ENCODE data around the gene SLC4A1AP. TPM values are rescaled to one million over a fixed set of nuclear protein-coding genes. Genes with fewer than 3 reads are reported as not detected.

SLC4A1AP gene
- total and polyA plus RNA-seq, 2 donors from 2014 or later, result 19.1 to 20.9 TPM

GRCh38 chr2:27710640-27711430 is 47.1 kb downstream of the SLC4A1AP start:
- H3K9ac ChIP-seq (ENCODE audit: low read length in 3 of 3), result no peak overlapping the region
- no peak overlapping the region for H3K4me3 ChIP-seq (ENCODE audit: low read length in 3 of 3)
- intact Hi-C loops (cut with DNase I), result no loop called here
- peaks cover 0 to 9% (median 2%) of the 10 kb centered on the region in 3 donors for H3K4me1 ChIP-seq (ENCODE audit: control insufficient read depth in 2 of 3, insufficient read depth in 2 of 3, low read depth in 1 of 3, low read length in 3 of 3)
- no peak overlapping the region for H3K27ac ChIP-seq (ENCODE audit: low read depth in 2 of 2, low read length in 2 of 2)
- FAIRE-seq (no peak), DNase-seq (no peak)
- TF ChIP-seq CTCF (IDR thresholded peaks at IDR 0.05; ENCODE audit: borderline replicate concordance, extremely low read depth, insufficient read depth), result no peak
- H3K27me3 ChIP-seq (ENCODE audit: control insufficient read depth, insufficient read depth, low read length), result no peaks in the 10 kb centered on the region
- no peaks in the 10 kb centered on the region for H3K36me3 ChIP-seq (ENCODE audit: control insufficient read depth in 2 of 3, insufficient read depth in 3 of 3, low read length in 3 of 3)
- H3K9me3 ChIP-seq (ENCODE audit: control insufficient read depth in 2 of 3, insufficient read depth in 1 of 3, low read length in 3 of 3), result no peaks in the 10 kb centered on the region

GRCh38 chr2:27711804-27712203 is 48.1 kb downstream of the SLC4A1AP start:
- intact Hi-C loops (cut with DNase I), result no loop called here
- H3K36me3 ChIP-seq (ENCODE audit: control insufficient read depth in 2 of 3, insufficient read depth in 3 of 3, low read length in 3 of 3), result no peaks in the 10 kb centered on the region
- TF ChIP-seq CTCF (IDR thresholded peaks at IDR 0.05; ENCODE audit: borderline replicate concordance, extremely low read depth, insufficient read depth), result no peak
- H3K27ac ChIP-seq (ENCODE audit: low read depth in 2 of 2, low read length in 2 of 2), result no peak overlapping the region
- no peak overlapping the region for H3K9ac ChIP-seq (ENCODE audit: low read length in 3 of 3)
- FAIRE-seq (no peak), DNase-seq (no peak)
- no peaks in the 10 kb centered on the region for H3K9me3 ChIP-seq (ENCODE audit: control insufficient read depth in 2 of 3, insufficient read depth in 1 of 3, low read length in 3 of 3)
- H3K27me3 ChIP-seq (ENCODE audit: control insufficient read depth, insufficient read depth, low read length), result no peaks in the 10 kb centered on the region
- no peak overlapping the region for H3K4me3 ChIP-seq (ENCODE audit: low read length in 3 of 3)
- H3K4me1 ChIP-seq (ENCODE audit: control insufficient read depth in 2 of 3, insufficient read depth in 2 of 3, low read depth in 1 of 3, low read length in 3 of 3), result peaks cover 0 to 8% (median 6%) of the 10 kb centered on the region in 3 donors

GRCh38 chr2:27712522-27712921 is 48.8 kb downstream of the SLC4A1AP start:
- Histone ChIP-seq H3K9ac (ENCODE audit: low read length in 3 of 3) (no peak overlapping the region), H3K27ac (ENCODE audit: low read depth in 2 of 2, low read length in 2 of 2) (no peak overlapping the region), H3K9me3 (ENCODE audit: control insufficient read depth in 2 of 3, insufficient read depth in 1 of 3, low read length in 3 of 3) (no peaks in the 10 kb centered on the region), H3K27me3 (ENCODE audit: control insufficient read depth, insufficient read depth, low read length) (no peaks in the 10 kb centered on the region), H3K4me3 (ENCODE audit: low read length in 3 of 3) (no peak overlapping the region), H3K36me3 (ENCODE audit: control insufficient read depth in 2 of 3, insufficient read depth in 3 of 3, low read length in 3 of 3) (no peaks in the 10 kb centered on the region), H3K4me1 (ENCODE audit: control insufficient read depth in 2 of 3, insufficient read depth in 2 of 3, low read depth in 1 of 3, low read length in 3 of 3) (peaks cover 0 to 7% (median 6%) of the 10 kb centered on the region in 3 donors)
- DNase-seq, result no peak
- FAIRE-seq, result no peak
- intact Hi-C loops (cut with DNase I), result no loop called here
- TF ChIP-seq CTCF (IDR thresholded peaks at IDR 0.05; ENCODE audit: borderline replicate concordance, extremely low read depth, insufficient read depth), result no peak
